C4-2B (cell line): ENCODE results near the gene PRCD.

Experiments
- CTCF ChIP-seq: fragments of 450-650 bp; conservative IDR thresholded peaks from 2 replicates; pipeline ENCODE4 v1.5.1; 2017; ENCODE audit warnings: mild to moderate bottlenecking
- ZFX ChIP-seq: fragments of 450-650 bp; IDR thresholded peaks from 2 replicates; pipeline ENCODE4 v1.6.1; 2017

GRCh38 chr17:76512366-76513305, 27.2 kb upstream of the PRCD start:
- TF ChIP-seq CTCF (no peak), ZFX (no peak)
